ENCODE results near the gene NR4A1. TPM values are rescaled to one million over a fixed set of nuclear protein-coding genes. Genes with fewer than 3 reads are reported as not detected.
A peak's percentile ranks its signal among the peaks of the same experiment; 100 is the strongest.

Gene NR4A1
- total and polyA plus RNA-seq, 2 of the 13 experiments (the other 11 are each of a cell fraction or from before 2014, with no cell fraction given), result 5.7 to 15.2 TPM

DNA sequence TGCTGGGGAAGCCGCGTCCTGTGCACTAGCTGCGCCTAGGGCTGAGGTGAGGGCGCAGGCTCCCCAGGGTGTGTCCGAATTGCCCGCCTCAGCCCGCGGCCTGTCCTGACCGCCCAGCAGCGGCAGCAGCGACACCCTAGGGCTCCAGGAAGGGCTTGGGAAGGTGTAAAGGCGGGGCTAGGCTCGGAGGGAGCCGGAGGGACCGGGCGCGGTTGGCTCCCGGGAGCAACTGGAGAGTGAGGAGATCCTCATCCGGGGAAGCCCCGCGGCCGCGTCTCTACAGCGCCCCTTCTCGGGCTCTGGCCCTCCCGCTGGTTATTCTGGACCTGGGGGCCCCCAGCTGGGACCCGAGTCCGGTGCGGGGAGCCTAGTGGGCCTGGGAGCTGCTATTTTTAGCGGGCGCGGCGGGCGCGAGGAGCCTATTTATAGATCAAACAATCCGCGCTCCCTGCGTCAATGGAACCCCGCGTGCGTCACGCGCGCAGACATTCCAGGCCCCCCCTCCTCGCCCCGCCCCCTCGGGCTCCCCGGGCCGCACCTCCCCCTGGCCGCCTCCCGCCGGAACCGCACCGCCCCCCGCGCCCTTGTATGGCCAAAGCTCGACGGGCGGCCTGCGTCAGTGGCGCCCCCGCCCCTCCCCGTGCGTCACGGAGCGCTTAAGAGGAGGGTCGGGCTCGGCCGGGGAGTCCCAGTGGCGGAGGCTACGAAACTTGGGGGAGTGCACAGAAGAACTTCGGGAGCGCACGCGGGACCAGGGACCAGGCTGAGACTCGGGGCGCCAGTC, at the start of gene NR4A1 (continued):
- TF ChIP-seq ZNF18 (CRISPR knock-in tag; IDR thresholded peaks at IDR 0.05; ENCODE audit: insufficient replicate concordance) (no peak), FLYWCH1 (CRISPR knock-in tag; IDR thresholded peaks at IDR 0.05) (no peak), ZNF781 (CRISPR knock-in tag; IDR thresholded peaks at IDR 0.05; ENCODE audit: borderline replicate concordance, not compliant biosample characterization) (no peak), ZNF414 (CRISPR knock-in tag; IDR thresholded peaks at IDR 0.05) (peak; percentile 87), MXD3 (CRISPR knock-in tag; IDR thresholded peaks at IDR 0.05) (no peak), ZFP36 (IDR thresholded peaks at IDR 0.05; ENCODE audit: borderline replicate concordance, low read depth, low read length, partially characterized antibody) (no peak), POLR2G (IDR thresholded peaks at IDR 0.05; ENCODE audit: low read depth, low read length) (peak; percentile 95), ZNF143 (CRISPR knock-in tag; IDR thresholded peaks at IDR 0.05) (no peak), ZNF335 (CRISPR knock-in tag; IDR thresholded peaks at IDR 0.05) (no peak), CHD2 (IDR thresholded peaks at IDR 0.05; ENCODE audit: low read depth, low read length) (no peak), NR2F1 (CRISPR knock-in tag; IDR thresholded peaks at IDR 0.05) (no peak), TBL1XR1 (IDR thresholded peaks at IDR 0.05; ENCODE audit: borderline replicate concordance, low read length, partially characterized antibody) (peak; percentile 69), IKZF4 (CRISPR knock-in tag; IDR thresholded peaks at IDR 0.05; ENCODE audit: borderline replicate concordance, low read depth, not compliant biosample characterization) (peak; percentile 78), ZSCAN31 (CRISPR knock-in tag; IDR thresholded peaks at IDR 0.05; ENCODE audit: low read depth) (0 out of 2 replicates have a peak, but pooled peaks have one; percentile 79), YEATS2 (CRISPR knock-in tag; IDR thresholded peaks at IDR 0.05; ENCODE audit: borderline replicate concordance) (peak; percentile 41; the same call in 1 of the 2 replicates), ZFP91 (CRISPR knock-in tag; IDR thresholded peaks at IDR 0.05; ENCODE audit: borderline replicate concordance) (peak; percentile 66), PAX8 (CRISPR knock-in tag; IDR thresholded peaks at IDR 0.05; ENCODE audit: borderline replicate concordance) (no peak; the same call in 1 of the 2 replicates), ZNF567 (CRISPR knock-in tag; IDR thresholded peaks at IDR 0.05; ENCODE audit: borderline replicate concordance) (no peak), SMAD9 (CRISPR knock-in tag; IDR thresholded peaks at IDR 0.05) (no peak), PBX3 (CRISPR knock-in tag; IDR thresholded peaks at IDR 0.05; ENCODE audit: borderline replicate concordance) (no peak)
- TF ChIP-seq, protein P1, sequence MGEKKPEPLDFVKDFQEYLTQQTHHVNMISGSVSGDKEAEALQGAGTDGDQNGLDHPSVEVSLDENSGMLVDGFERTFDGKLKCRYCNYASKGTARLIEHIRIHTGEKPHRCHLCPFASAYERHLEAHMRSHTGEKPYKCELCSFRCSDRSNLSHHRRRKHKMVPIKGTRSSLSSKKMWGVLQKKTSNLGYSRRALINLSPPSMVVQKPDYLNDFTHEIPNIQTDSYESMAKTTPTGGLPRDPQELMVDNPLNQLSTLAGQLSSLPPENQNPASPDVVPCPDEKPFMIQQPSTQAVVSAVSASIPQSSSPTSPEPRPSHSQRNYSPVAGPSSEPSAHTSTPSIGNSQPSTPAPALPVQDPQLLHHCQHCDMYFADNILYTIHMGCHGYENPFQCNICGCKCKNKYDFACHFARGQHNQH (CRISPR knock-in tag; IDR thresholded peaks at IDR 0.05), result no peak

Measured in HepG2 (cell line).